SIG-M5 (cell line): ENCODE results near the gene IL22RA1.

Experiments used
- DNase-seq: peaks from one replicate; lab custom pipeline; 2025; lab: John Stamatoyannopoulos, UW

Gene IL22RA1

DNA sequence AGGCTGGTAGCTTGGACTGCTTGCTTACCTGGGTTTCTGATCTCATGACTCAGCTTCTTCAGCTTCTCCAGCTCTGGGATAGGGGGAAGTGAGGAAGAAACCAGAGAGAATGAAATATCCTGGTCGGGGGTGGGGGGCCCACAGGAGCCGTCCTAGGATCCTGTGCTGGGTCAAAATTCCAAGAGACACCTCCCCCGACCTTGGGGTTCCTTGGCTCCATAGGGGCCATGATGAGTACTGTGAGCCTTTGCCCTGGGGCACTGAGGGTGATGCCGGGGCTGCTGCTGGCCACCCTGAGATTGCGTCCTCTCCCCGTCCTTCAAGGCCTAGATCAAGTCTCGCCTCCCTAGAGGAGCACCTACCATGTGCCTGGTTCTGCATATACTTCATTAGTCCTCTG is 71.0 kb downstream of the IL22RA1 start:
- DNase-seq: no peak

DNA sequence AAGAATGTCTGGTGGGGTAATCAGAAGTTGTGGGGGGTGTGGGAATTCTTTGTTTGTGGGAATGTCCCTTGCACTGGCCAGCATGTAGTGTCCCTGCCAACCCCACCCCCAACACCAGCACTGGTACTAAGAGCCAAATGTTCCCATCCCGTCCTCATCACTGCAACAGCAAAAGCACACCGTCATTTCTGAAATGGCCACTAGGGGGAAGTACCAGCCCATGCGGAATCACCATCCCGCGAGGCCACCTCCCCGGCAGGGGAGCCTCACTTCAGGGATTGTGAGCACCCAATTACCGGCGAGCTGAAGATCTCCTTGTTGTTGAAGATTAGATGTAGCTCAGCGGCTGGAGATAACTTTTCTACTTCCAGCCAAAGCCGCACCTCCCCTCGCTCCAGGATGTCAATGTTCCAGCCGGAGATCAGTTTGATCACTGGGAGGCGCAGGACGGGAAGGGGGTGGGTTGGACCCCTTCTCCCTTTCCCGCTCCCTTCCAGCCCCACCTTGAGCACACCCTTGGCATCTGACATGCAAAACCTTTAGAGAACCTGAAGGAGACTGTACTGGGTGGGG is 72.0 kb downstream of the IL22RA1 start:
- no peak for DNase-seq

DNA sequence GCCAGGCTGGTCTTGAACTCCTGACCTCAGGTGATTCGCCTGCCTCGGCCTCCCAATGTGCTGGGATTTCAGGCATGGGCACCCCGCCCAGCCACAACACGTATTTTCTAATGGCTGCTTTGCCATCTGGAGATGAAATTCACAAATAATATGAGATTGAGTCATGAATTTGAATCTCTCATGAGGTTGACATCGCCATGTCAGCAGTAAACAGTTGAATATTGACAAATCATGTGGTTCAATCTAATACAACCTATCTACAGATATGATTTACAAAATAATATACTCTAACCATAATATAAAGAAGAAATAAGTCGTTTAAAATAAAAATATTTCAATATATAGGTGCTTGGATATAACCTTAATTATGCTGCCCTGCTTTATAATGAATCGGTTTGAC is 73.1 kb downstream of the IL22RA1 start:
- no peak for DNase-seq
